PC-3 (cell line): ENCODE data around the gene SLC25A30.

Source experiments
- EZH2 ChIP-seq: fragments of 300-600 bp; sonication (generic); IDR thresholded peaks from one replicate; pipeline ENCODE4 v1.6.1; 2017; ENCODE audit warnings: antibody characterized with exemption, mild to moderate bottlenecking, low read length; ENCODE audit not compliant: unreplicated experiment
- EZH2phosphoT487 ChIP-seq: fragments of 300-600 bp; sonication (generic); IDR thresholded peaks from 2 replicates; pipeline ENCODE4 v1.6.1; 2018; ENCODE audit warnings: mild to moderate bottlenecking, antibody characterized with exemption, low read length, borderline replicate concordance
- TF ChIP-seq, protein P1 (sequence below): fragments of 300-600 bp; sonication (generic); conservative IDR thresholded peaks from 2 replicates; pipeline ENCODE4 v1.5.1; 2017; ENCODE audit warnings: antibody characterized with exemption, low read depth, mild to moderate bottlenecking, low read length

DNA sequence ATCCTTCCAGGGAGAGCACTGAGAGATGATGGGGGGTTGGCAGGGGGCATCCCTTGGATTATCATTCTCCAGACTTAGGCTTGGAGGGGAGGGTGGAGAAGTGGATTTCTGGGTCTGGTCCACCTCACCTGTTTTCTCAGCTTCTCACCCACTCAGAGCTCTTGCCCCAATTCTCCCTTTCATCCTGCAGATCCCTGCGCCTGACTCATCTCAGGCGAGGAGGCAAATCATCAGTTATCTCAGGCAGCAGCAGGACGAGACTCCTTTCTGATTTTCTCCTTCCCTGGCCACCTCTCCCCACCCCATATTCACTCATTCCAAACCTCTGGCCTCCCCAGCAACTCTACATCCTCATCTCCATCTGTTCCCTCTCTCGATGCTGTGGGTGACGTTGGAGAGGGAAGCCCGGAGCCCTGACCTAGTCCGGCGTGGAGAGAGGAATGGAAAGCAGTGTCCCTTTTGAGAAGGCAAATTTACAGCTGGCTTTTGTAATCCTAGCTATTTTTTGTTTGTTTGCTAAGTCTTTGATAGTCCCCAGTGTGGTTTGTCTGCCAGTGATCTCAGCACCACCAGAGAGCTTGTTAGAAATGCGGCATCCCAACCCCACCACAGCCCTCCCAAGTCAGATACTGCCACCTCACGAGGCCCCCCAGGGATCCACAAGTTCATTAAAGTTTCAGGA, 53.2 kb downstream of the SLC25A30 start:
- TF ChIP-seq EZH2, result no peak
- TF ChIP-seq, protein P1, sequence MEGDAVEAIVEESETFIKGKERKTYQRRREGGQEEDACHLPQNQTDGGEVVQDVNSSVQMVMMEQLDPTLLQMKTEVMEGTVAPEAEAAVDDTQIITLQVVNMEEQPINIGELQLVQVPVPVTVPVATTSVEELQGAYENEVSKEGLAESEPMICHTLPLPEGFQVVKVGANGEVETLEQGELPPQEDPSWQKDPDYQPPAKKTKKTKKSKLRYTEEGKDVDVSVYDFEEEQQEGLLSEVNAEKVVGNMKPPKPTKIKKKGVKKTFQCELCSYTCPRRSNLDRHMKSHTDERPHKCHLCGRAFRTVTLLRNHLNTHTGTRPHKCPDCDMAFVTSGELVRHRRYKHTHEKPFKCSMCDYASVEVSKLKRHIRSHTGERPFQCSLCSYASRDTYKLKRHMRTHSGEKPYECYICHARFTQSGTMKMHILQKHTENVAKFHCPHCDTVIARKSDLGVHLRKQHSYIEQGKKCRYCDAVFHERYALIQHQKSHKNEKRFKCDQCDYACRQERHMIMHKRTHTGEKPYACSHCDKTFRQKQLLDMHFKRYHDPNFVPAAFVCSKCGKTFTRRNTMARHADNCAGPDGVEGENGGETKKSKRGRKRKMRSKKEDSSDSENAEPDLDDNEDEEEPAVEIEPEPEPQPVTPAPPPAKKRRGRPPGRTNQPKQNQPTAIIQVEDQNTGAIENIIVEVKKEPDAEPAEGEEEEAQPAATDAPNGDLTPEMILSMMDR, result no peak
- no peak for TF ChIP-seq EZH2phosphoT487
